Measurements from ENCODE around the gene PRR23E.

PRR23E gene

DNA sequence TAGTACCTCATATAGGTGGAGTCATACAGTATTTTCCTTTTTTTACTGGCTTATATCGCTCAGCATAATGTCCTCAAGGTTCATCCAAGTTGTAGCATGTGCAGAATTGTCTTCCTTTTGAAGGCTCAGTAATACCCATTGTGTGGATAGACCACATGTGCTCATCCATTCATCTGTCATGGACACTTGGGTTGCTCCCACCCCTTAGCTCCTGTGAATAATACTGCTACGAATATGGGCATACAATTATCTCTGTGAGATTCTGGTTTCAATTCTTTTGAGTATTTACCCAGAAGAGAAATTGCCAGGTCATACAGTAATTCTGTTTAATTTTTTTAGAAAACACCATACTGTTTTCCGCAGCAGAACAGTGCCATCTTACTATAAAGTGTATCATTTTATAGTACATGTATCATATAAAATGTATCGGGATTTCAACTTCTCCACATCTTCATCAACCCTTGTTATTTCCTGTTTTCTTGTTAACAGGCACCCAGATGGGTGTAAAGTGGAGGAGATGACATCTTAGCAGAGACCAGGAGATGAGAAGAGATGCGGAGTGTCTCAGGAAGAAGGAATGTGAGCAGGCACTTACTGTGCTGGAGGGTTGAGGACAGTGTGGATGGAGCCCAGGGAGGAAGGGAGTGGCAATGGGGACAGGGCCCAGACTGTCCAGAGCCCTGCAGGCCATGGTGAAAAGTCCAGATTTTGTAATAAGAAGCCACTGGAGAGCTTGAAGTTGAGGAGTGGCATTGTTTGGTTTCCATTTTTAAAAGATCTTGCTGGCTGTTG lies 27.0 kb upstream of the PRR23E start:
- no peak for DNase-seq

DNA sequence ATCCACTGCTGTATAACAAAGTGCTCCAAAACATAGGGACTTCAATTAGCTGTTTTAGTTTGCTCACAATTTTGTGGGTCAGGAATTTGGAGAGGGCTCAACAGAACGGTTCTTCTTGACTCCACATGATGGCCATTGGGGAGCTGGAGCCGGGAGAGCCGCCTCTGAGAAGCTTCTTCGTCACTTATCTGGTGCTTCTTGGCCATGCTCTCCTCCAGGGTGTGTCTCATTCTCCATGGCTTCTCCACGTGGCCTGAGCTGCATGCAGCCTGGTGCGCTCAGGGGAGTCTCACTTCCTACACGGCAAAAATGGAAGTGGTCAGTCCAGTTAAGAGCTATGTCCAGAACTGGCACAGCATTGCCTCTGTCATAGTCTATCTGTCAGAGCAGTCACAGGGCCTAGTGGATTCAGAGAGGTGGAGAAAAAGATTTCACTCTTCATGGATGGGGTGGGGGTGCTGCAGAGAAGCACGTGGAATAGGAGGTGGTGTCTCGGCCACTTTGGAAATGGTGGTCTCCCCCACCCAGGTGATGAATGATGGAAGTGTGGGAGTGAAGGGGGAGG lies 26.3 kb upstream of the PRR23E start:
- no peak for DNase-seq

DNA sequence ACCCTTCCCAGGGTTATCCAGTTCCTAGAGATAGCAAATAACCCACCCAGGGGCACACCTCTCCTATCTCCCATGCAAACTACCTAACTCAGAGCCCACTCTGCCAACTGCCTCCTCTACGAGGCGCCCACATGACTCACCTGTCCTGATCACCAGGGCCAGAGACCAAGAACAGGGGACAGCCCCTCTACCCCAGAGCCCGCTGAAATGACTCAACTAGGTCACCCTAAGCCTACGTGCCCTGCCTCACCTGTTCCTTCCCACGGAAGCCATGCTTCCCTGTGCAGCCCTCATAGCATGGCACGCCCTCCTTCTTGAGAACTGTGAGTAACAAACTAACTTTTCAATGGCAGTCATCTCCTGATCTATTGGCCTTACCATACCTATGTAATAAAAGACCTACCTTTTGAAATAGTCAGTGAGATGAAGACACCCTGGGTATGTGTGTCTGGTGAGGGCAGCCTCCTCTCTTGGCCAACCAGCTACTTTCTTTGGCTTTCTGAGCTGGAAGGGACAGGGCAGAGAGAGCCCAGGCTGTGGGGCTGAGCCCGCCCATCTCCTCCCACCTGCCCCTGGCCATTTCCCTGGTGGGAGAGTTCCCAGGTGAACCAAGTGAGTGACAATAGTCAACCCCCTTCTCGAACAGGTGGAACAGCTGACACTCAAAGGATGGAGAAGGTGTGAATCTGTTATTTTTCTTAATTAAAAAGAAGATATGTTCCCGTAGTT lies 25.5 kb upstream of the PRR23E start:
- no peak for DNase-seq

DNA sequence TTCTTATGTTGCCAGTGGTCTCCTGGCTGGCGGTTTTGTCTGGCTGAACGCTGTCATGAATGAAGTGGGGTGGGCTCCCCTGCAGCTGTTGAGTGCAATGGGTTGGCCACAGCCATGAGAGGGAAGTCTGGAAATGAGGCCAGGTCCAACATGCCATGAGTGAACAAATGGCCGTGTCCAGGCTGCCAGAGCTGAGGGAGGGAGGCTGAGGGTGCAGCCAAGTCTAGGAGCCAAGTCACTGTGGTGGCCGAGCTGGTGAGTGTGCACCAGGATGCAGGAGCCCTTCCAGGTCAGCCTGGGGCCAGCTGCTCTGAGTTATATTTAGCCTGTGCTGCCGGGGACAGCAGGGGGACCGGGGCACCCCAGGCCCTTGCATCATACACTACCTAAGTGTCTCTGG lies 24.7 kb upstream of the PRR23E start:
- no peak for DNase-seq

DNA sequence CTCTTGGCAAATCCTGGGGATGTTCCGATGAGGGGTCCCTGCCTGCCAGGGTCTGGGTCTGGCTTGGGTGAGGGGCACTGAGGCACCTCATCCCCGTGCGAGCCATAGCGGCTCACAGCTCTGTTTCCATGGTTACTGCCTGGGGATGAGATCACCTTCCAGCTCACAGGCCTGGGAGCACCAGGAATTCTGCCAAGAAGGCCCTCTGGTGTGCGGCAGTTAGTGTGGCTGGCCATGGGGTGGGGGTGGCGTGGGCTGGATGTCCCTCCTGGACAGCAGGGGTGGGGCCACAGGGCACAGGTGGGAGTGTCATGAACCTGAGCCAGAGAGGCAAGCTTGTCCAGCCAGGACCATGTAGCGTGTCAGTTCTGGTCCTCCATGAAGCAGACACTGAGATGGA lies 22.1 kb upstream of the PRR23E start:
- peak; percentile 83 for DNase-seq

DNA sequence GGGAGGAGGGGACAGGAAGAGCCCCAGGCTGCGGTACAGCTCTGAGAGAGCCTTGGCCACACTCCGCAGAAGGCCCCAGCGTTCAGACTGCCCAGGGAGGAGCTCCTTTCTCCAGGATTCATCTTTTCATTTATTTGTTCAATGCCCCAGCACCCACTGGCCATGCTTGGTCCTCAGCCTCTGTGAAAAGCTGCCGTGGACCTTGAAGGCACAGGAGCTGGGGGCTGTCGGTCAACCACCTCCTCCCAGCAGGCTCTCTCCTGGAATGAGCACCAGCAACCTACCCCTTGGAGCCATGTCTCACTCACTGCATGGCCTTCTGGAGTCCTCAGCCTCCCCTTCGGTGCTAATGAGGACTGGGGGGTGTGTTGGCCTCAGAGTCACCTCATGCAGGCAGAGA lies 21.6 kb upstream of the PRR23E start:
- no peak for DNase-seq

DNA sequence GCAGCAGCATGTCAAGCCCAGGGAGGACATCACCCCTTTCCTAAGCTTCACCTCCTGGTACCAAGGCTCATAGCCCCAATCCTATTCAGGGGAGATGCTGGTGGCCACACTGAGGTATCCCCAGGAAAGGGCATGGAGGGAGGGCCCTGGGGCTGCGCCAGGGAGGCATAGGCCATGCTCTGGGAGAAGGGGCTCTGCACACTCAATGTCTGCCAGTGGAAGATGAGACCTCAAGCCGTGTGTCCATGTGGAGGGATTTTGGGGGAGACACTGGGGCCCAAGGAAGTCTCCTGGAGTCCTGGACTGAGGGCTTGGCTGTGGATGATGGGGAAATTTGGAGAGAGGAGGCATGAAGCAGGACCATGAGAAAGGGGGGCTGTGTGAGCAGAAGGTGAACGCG lies 21.2 kb upstream of the PRR23E start:
- no peak for DNase-seq

DNA sequence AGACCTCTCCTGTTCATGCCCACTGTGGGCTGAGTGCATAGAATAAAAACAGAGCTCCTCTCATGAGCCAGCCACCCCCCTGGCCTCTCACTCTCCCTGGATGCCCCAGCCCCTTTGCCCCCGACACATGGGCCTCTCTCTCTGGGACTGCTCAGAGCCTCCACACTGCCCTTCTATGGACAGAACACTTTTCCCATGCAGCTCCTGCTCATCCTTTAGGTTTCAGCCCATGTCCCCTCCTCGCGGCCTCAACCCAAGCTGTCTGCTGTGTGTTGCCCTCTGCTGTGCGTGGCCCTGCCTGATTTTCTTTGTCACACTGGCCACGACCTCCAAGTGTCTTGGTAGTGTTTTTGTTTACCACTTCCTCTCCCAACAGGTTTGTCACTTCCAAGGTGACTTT lies 20.7 kb upstream of the PRR23E start:
- no peak for DNase-seq

DNA sequence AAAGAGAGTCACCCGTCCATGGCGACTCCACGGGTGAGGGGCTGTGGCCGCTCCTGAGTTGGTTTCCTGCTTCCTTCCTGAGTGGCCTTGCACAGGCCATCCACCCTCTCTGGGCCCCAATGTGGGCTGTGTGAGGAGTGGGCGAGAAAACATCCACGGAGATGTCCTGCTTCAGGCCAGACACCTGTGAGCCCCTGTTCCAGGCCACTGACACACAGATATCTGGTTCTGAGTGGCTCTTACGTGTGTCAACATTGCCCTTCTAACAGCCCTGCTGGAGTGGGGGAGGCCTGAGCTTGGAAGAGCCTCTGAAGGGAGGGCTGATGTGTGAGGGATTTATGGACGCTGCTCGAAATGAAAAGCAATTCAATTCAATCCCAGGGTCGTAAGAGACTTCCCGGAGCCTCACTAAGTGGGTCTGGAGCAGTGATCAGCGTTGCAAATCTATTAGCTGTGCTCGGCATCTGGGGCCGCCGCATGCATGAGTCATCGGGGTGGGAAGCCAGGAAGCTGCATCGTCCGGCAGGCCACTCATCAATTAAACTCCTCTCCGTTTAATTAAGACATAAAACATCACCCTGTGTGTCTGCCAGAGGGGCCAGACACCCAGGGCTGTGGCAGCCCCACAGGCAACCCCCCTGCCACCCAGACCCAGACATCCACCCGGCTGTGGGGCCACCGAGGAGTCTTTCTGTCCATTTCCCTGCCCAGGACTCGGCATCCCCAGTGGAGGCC lies 20.0 kb upstream of the PRR23E start:
- peak; percentile 66 for DNase-seq

DNA sequence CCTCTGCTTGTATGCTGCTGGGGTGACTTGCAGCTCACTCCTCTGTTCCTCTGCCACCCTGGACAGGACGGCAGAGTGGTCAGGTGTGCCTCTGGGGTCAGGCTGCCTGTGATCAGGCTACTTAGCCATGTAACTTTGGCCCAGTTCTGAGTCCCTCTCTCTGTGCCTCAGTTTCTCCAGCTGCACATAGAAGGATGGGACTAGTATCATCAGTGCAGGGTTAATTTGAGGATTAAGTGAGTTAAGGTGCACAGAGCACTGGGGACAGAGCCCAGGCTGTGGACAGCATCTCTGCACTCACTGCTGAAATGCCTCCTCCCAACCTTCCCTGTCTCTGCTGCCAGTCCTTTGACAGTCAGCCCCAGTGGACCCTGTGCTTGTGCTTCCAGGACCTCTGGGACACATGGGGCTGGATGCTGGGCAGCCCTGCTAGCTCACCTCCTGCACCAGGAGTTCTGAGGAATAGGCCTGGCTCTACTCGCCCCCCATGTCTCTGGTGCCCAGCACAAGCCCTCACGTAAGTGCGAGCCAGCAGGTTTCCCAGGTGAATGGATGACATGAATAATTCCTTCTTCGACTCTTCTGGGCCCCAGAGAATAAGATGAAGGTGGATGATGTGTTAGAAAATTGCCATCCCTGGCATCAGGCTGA lies 19.3 kb upstream of the PRR23E start:
- DNase-seq: no peak

DNA sequence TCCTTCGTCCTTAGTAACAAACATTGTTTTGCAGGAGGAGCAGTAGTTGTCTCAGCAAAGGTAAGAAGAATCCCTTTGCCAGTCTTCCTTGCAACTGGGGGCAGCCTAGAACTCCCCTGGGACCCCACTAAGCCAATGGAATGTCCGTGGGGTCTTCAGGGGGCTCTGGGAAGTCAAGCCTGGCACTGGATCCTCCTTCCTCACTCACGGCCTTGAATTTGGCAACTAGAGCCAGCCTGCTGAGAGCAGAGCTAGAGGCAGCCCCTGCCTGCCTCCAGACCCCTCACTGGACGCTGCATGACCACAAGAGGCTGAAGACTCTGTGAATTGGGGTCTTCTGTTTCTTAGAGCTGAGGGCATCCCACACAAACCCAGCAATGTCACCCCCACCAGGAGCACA lies 18.6 kb upstream of the PRR23E start:
- DNase-seq: no peak

DNA sequence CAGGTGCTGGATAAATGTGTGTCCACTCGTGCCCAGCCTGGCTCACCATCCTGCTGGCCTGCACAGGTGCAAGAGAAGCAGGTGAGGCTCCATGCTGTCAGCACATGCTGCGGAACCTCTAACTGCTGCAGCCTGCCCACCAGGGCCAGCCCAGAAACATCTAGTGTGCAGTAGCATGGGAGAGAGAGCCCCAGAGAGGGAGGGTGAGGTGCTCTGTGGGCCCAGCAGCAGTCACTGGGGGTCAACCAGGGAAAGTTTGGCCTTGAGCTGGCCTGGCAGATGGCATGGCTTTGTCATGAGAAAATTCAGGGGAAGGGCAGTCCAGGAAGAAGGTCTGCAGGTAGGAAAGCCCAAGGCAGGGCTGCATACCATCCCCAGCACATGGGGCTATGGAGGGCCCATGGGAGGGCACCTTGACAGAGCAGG lies 18.2 kb upstream of the PRR23E start:
- DNase-seq: no peak

DNA sequence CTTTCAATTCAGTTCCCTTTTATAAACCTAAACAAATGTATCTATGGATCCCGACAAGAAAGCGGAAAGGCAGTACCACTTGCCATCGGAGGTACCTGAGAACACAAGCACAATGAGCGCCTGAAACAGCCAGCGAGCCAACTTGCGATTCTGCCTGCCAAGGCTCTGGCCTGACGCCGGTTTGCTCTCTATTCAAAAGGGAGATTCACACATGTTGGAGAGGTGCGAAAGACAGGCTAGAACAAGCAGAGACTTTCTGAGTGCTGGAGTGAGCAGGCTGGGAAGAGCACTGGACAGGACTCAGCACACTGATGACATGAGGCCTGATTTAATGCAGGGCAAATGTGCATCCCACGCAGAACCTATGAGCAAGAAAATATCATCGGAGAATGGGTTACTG lies 17.7 kb upstream of the PRR23E start:
- DNase-seq: no peak

DNA sequence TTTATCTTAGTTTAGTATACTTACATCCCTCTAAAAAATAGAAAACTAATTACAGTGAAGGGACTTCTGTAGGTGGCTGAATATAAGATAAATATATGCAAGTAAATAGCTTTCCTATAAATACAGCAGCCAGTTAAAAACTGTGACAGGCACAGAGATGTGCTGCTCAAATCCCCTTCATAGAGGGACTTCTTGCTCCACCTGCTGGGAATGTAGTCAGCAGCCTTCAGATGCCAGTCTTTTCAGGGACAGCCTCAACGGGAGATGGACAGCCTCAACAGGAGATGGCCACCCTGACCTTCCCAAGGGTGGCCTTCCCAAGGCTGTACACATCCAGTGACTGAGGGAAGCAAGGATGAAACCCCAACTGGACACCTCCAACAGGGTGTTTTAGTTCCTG lies 15.7 kb upstream of the PRR23E start:
- no peak for DNase-seq

DNA sequence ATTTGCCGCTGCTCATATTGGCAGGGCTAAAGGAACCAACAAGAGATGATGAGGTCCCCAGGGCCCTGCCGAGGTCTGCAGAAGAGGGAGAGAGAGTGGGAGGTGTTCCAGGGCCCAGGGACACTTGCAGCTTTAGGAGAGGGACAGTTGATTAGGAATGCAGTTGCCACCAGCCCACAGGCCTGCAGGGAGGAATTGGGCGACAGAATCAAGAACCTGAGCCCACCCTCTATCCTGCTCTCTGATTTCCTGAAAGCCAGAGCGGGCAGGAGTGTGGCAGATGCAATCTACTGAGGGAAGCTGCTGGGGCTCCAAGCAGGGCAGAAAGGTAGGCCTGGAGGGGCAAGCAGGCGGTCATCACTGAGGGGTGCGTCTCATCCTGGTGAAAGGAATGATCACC lies 12.1 kb upstream of the PRR23E start:
- DNase-seq: no peak

DNA sequence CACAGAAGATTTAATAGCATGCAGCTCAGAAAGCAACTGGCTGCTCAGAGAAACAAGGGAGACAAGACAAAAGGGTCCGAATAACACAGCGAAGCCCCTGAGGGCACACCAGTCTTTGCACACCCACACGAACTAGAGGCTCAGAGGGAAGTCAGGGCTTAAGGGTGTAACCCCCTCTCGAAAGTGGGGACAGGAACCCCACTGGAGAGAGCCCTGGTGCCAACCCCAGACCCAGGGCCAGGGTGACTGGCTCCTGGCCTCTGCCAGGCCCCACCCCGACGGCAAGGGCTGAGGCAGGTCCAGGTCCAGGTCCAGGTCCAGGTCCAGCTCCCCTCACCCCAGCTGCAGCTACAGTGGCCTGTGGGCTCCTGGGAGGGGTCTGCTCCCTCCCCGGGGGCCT lies 10.5 kb upstream of the PRR23E start:
- DNase-seq: no peak

DNA sequence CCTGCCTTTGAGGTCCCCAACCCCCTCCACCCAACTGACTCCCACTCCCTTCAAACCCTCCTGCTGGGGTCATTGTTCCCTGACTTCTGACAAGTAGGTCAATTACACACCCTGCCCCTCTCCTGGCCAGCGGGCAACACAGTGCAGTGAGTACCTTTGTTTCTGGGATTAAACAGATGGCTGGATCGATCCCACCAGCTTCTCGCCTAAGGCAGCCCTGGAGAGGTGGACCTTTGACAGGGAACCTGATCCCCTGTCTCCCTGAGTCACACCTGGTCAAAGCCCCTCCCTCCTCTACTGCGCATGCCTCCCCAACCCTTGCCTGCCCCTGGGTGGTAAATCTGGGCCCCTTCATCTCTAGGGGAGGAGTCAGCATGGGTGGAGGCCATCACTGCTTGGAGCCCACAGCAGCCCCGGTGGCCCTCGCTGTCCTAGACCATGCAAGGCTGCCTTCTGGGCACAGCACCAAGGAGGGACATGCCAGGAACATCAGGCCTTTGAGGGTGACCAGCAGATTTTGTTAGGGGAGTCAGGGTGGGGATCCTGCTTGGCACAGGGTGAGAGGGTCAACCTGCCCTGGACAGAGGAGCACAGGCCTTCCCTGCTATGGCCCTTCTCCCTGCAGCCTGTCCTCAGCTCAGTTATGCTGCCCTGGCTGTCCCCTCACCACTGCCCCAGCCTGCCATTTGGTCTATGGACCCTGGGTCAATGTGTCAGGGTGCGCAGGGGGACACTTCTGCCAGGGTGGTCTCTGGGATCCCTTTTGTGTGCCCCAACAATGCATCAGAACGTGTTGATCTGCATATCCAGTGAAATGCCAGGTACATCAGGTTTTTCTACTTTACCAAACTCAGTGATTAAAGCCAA lies 9.8 kb upstream of the PRR23E start:
- DNase-seq: peak; percentile 37

DNA sequence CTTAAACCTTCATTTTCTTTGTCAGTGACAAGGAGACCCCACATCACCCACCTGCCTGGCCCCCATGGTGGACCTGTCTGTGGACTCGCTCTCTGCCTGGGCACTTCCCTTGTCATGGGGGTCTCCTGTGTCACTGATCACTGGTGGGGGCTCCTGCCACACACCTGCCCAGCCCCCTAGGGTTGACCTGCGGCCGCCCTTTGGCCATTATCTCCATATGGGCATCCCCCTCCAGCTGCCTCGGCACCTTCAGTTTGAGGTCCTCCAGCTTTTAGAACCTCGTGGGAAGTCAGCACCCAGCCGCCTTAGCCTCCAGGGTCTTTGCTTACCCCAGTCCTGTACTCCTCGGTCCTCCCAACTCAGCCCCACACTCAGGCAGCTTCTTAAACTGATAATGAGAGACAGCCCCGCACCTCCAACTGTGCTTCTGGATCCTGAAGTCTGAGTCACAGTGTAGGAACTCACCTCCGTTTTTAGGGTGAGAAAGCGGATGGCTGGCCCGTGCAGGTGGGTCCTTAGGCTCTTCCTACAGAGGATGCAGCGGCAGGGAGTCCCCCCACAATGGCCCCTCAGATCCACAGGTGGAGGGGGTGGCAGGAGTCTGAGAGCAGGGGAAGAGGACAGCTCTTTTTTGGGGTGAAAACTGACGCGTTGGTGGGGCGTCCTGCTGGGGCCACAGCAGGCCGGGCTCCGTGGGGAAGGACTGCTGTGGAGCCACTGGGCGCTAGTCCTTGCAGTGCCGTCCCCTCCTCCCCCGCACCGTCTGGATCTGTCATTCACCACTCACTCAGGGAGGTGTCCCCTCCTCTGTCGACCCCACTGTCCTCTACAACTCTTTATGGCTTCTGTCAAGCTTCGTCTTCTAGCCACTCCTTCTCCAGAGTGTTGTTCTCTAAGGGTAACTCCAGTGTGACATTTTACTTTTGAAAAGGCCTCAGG lies 8.7 kb upstream of the PRR23E start:
- no peak for DNase-seq

DNA sequence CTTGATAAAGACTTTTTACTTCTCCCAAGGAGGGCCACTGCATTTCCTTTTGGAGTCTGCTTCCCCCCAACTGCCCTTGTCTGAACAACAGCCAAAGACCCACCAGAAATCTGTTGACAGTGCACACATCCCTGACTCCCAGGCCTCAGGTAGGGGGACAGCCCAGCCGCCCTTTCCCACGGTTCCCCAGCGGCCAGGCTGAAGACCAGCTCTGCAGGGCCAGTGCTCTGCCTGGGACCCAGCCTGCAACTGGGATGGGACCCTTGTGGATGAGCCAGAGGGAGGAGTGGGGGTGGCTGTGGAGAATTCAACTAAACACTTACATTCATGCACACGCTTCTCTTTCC lies 8.1 kb upstream of the PRR23E start:
- DNase-seq: no peak

DNA sequence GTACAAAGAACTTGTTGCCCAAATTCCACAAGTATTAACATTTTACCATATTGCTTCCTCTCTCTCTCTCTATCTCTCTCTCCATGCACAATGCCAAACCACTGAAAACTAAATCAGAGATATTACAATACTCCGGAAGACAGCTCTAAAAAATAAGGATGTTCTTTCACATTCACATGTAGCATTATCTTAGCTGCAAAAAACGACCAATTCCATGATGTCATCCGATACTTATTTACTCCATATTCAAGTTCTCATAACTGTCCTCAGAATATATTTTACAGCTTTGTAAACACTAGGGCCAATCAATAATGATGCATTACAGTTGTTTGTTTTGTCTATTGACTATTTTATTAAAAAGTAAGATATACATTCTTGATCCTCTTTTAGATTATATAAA lies 7.7 kb upstream of the PRR23E start:
- no peak for DNase-seq
